CD14-positive monocyte (primary cell): ENCODE data around the gene CSMD2. TPM values are rescaled to one million over a fixed set of nuclear protein-coding genes. Genes with fewer than 3 reads are reported as not detected.

ENCODE experiments used
- DNase-seq, 3 donors: peaks; one replicate each; pipeline ENCODE4 v3.0.0-alpha.2; 2011 to 2022
- H2AFZ ChIP-seq: 2 replicates; pipeline ENCODE4 v1.6.0; 2012; ENCODE audit warnings: mild to moderate bottlenecking, low read depth, low read length, inconsistent platforms; ENCODE audit not compliant: insufficient read depth, poor library complexity, severe bottlenecking
- H3K27ac ChIP-seq, 2 donors: 1 replicate in 1 of 2; 2 replicates in 1 of 2; pipeline ENCODE4 v1.5.1; 2012 to 2013; ENCODE audit warnings: low read length in 2 of 2, control low read depth in 1 of 2, inconsistent platforms in 1 of 2, low read depth in 1 of 2, mild to moderate bottlenecking in 1 of 2
- H3K27me3 ChIP-seq, 2 donors: one replicate each; pipeline versions ENCODE4 v1.6.0 to v1.6.1; 2011 to 2013; ENCODE audit warnings: low read length in 2 of 2; ENCODE audit not compliant: control insufficient read depth in 2 of 2, insufficient read depth in 2 of 2
- H3K36me3 ChIP-seq, 2 donors: replicated peaks in 1 of 2; 1 replicate in 1 of 2; 2 replicates in 1 of 2; pipeline versions ENCODE4 v1.5.1 to v1.6.1; 2012 to 2013; ENCODE audit warnings: low read length in 2 of 2, control low read depth in 1 of 2, inconsistent platforms in 1 of 2, mild to moderate bottlenecking in 1 of 2; ENCODE audit not compliant: insufficient read depth in 2 of 2, control insufficient read depth in 1 of 2
- H3K4me1 ChIP-seq, 2 donors: 1 replicate in 1 of 2; 2 replicates in 1 of 2; pipeline versions ENCODE4 v1.5.1 to v1.6.1; 2012 to 2013; ENCODE audit warnings: low read length in 2 of 2, control low read depth in 1 of 2, inconsistent platforms in 1 of 2, mild to moderate bottlenecking in 1 of 2, moderate library complexity in 1 of 2; ENCODE audit not compliant: insufficient read depth in 2 of 2, control insufficient read depth in 1 of 2
- H3K4me2 ChIP-seq: replicated peaks from 2 replicates; pipeline ENCODE3; 2012; ENCODE audit warnings: low read length, moderate library complexity, mild to moderate bottlenecking; ENCODE audit not compliant: poor library complexity, severe bottlenecking; ENCODE audit errors: extremely low read depth
- H3K4me3 ChIP-seq, 3 experiments: fragments of 200-600 bp in 1 of 3; sonication (generic) in 1 of 3; replicated peaks in 1 of 3; 1 replicate in 2 of 3; 2 replicates in 1 of 3; pipeline ENCODE4 v1.5.1; 2011 to 2013; ENCODE audit warnings: low read length in 3 of 3, mild to moderate bottlenecking in 3 of 3, control low read depth in 2 of 3, low read depth in 2 of 3, inconsistent platforms in 1 of 3, moderate library complexity in 1 of 3
- H3K79me2 ChIP-seq: 2 replicates; pipeline ENCODE4 v1.6.0; 2012; ENCODE audit warnings: mild to moderate bottlenecking, control low read depth, inconsistent platforms, low read length, moderate library complexity; ENCODE audit not compliant: insufficient read depth
- H3K9ac ChIP-seq: 2 replicates; pipeline ENCODE4 v1.6.0; 2017; ENCODE audit warnings: low read length, mild to moderate bottlenecking; ENCODE audit not compliant: insufficient read depth, poor library complexity, severe bottlenecking
- H3K9me3 ChIP-seq, 2 donors: replicated peaks in 1 of 2; 1 replicate in 1 of 2; 2 replicates in 1 of 2; pipeline versions ENCODE4 v1.5.1 to v1.6.1; 2012 to 2013; ENCODE audit warnings: low read length in 2 of 2, control low read depth in 1 of 2; ENCODE audit not compliant: control insufficient read depth in 1 of 2, insufficient read depth in 1 of 2
- H4K20me1 ChIP-seq: 2 replicates; pipeline ENCODE4 v1.6.0; 2012; ENCODE audit warnings: mild to moderate bottlenecking, low read length, control low read depth, moderate library complexity; ENCODE audit not compliant: insufficient read depth
- H3K27ac Mint-ChIP-seq, 7 donors: one replicate each; pipeline ENCODE4 v1.8.0; 2020; ENCODE audit warnings: mild to moderate bottlenecking in 7 of 7, mixed read lengths in 7 of 7, moderate library complexity in 6 of 7, inconsistent platforms in 2 of 7
- H3K27me3 Mint-ChIP-seq, 3 donors: one replicate each; pipeline ENCODE4 v1.8.0; 2021 to 2022; ENCODE audit warnings: low read depth in 3 of 3, mild to moderate bottlenecking in 3 of 3, mixed read lengths in 3 of 3, moderate library complexity in 3 of 3, inconsistent platforms in 1 of 3
- H3K36me3 Mint-ChIP-seq, 2 donors: one replicate each; pipeline ENCODE4 v1.8.0; 2020; ENCODE audit warnings: mixed read lengths in 2 of 2, inconsistent platforms in 1 of 2, mild to moderate bottlenecking in 1 of 2
- H3K4me1 Mint-ChIP-seq: one replicate; pipeline ENCODE4 v1.8.0; 2020; ENCODE audit warnings: mild to moderate bottlenecking, mixed read lengths
- H3K4me3 Mint-ChIP-seq, 2 donors: one replicate each; pipeline ENCODE4 v1.8.0; 2020; ENCODE audit warnings: mild to moderate bottlenecking in 2 of 2, mixed read lengths in 2 of 2, moderate library complexity in 1 of 2
- H3K9me3 Mint-ChIP-seq, 7 donors: one replicate each; pipeline ENCODE4 v1.8.0; 2020 to 2022; ENCODE audit warnings: mixed read lengths in 7 of 7, mild to moderate bottlenecking in 6 of 7, moderate library complexity in 6 of 7, inconsistent platforms in 2 of 7
- WGBS: methylation state at CpG from one replicate; pipeline ENCODE4 v1.1.5; 2013; ENCODE audit warnings: missing lambda C conversion rate; ENCODE audit not compliant: insufficient coverage; 5-methylcytosine and 5-hydroxymethylcytosine counted together
- intact Hi-C, 2 donors: fragments of 100-400 bp; cut with micrococcal nuclease; formaldehyde crosslinking; loops; one replicate each; pipeline versions ENCODE4 v1.15.0 to v1.15.1; 2023
- polyA plus RNA-seq, 3 donors: library from polyadenylated mRNA; depleted of rRNA in 1 of 3; unstranded in 2 of 3; stranded (reverse) in 1 of 3; fragments of 300-500 nt in 2 of 3; fragments of >200 nt in 1 of 3; fragmentation: Illumina TruSeq in 2 of 3; gene quantifications; 1 replicate in 2 of 3; 2 replicates in 1 of 3; pipeline ENCODE4 v1.2.3, GENCODE V29; 2012 to 2021
- TF ChIP-seq, protein P1 (sequence below): fragments of 200-600 bp; IDR thresholded peaks from one replicate; pipeline ENCODE4 v1.8.0; 2022; ENCODE audit warnings: antibody characterized with exemption, mild to moderate bottlenecking

Gene CSMD2
- polyA plus RNA-seq, 3 donors, result 0.04 TPM; not detected in 2

DNA sequence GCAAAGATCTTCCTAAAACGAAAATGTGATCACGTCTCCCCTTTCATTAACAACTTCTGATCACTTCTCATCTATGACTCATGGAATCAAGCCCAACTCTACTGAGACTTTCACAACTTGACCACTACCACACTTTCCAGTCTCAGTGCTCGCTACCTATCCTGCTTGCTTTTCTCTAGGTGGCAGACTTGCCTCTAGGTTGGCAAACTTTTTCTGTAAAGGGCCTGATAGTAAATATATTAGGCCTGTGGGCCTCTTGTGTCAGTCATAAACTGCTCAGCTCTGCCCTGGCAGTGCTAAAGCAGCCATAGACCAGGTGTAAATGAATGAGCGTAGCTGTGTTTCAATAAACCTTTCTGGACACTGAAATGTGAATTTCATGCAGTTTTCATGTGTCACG, 322.7 kb downstream of the CSMD2 start:
- Histone ChIP-seq H4K20me1 (no peaks in the 10 kb centered on the region), H3K4me1 (no peaks in the 10 kb centered on the region), H3K4me2 (no peak overlapping the region), H3K36me3 (no peaks in the 10 kb centered on the region), H3K79me2 (no peaks in the 10 kb centered on the region), H3K4me3 (no peak overlapping the region), H3K9ac (no peak overlapping the region), H3K27me3 (peaks cover 0 to 2% of the 10 kb centered on the region in 2 donors), H3K9me3 (no peaks in the 10 kb centered on the region), H3K27ac (no peak overlapping the region), H2AFZ (no peak overlapping the region)
- TF ChIP-seq, protein P1, sequence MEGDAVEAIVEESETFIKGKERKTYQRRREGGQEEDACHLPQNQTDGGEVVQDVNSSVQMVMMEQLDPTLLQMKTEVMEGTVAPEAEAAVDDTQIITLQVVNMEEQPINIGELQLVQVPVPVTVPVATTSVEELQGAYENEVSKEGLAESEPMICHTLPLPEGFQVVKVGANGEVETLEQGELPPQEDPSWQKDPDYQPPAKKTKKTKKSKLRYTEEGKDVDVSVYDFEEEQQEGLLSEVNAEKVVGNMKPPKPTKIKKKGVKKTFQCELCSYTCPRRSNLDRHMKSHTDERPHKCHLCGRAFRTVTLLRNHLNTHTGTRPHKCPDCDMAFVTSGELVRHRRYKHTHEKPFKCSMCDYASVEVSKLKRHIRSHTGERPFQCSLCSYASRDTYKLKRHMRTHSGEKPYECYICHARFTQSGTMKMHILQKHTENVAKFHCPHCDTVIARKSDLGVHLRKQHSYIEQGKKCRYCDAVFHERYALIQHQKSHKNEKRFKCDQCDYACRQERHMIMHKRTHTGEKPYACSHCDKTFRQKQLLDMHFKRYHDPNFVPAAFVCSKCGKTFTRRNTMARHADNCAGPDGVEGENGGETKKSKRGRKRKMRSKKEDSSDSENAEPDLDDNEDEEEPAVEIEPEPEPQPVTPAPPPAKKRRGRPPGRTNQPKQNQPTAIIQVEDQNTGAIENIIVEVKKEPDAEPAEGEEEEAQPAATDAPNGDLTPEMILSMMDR, result no peak
- H3K27ac Mint-ChIP-seq, result no peak overlapping the region
- 100% methylated on average over 3 of the region's 5 CpGs for WGBS
- peaks cover 0 to 2% (median 0%) of the 10 kb centered on the region in 7 donors for H3K9me3 Mint-ChIP-seq
- no peak for DNase-seq
- no peaks in the 10 kb centered on the region for H3K4me1 Mint-ChIP-seq
- H3K4me3 Mint-ChIP-seq, result no peak overlapping the region
- peaks cover 2 to 4% (median 3%) of the 10 kb centered on the region in 3 donors for H3K27me3 Mint-ChIP-seq
- H3K36me3 Mint-ChIP-seq, result no peaks in the 10 kb centered on the region
- intact Hi-C loops, result no loop called here

DNA sequence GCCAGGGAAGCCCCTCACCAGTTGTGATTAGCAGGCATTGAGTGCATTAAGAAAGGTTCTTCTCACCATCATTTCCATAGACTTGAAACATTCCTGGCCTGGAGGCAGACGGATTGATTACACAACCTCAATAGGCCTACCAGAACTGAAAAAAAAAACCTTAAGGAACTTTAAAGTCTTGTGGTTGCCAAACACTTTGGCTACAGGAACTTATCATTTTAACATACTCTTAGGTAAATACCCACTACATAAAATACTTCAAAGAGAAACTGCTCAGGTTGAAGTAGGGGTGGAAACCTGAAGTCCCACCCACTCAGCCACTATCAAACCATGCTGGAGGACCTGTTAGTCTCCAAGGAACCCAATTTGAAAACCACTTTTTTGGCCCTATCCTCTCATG, 323.5 kb downstream of the CSMD2 start:
- Histone ChIP-seq H4K20me1 (no peaks in the 10 kb centered on the region), H3K79me2 (no peaks in the 10 kb centered on the region), H3K4me2 (no peak overlapping the region), H2AFZ (no peak overlapping the region), H3K36me3 (no peaks in the 10 kb centered on the region), H3K27ac (no peak overlapping the region), H3K4me1 (no peaks in the 10 kb centered on the region), H3K9me3 (peaks cover 0 to 5% of the 10 kb centered on the region in 2 donors), H3K9ac (no peak overlapping the region), H3K27me3 (peaks cover 0 to 2% of the 10 kb centered on the region in 2 donors), H3K4me3 (no peak overlapping the region)
- intact Hi-C loops, result no loop called here
- no peak overlapping the region for H3K27ac Mint-ChIP-seq
- TF ChIP-seq, protein P1, result no peak
- peaks cover 0 to 7% (median 3%) of the 10 kb centered on the region in 7 donors for H3K9me3 Mint-ChIP-seq
- H3K4me1 Mint-ChIP-seq, result no peaks in the 10 kb centered on the region
- H3K4me3 Mint-ChIP-seq, result no peak overlapping the region
- no peaks in the 10 kb centered on the region for H3K36me3 Mint-ChIP-seq
- WGBS, result no CpG with 5 or more reads among the region's 1 CpG
- no peak for DNase-seq
- H3K27me3 Mint-ChIP-seq, result peaks cover 2 to 4% (median 3%) of the 10 kb centered on the region in 3 donors
